Measurements from ENCODE around the gene DLGAP1.

DNA sequence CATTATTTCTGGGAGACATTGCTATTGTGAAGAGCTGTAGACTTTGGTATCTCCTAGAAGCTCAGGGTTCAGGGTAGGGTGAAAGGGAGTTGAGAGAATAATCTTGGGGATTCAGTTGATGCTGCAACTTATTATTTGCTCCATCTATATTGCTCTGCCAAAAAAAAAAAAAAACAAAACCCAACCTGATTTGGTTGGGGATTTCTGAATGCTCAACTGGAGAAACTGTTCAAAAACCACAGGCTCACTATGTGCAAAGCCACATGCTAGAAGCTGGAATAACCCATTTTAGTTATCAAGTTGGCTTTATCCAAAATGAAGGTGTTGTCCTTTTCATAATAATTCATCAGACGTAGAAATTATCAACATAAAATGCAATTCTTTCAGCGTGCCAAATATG, 696.0 kb downstream of the DLGAP1 start:
- TF ChIP-seq, protein P1, sequence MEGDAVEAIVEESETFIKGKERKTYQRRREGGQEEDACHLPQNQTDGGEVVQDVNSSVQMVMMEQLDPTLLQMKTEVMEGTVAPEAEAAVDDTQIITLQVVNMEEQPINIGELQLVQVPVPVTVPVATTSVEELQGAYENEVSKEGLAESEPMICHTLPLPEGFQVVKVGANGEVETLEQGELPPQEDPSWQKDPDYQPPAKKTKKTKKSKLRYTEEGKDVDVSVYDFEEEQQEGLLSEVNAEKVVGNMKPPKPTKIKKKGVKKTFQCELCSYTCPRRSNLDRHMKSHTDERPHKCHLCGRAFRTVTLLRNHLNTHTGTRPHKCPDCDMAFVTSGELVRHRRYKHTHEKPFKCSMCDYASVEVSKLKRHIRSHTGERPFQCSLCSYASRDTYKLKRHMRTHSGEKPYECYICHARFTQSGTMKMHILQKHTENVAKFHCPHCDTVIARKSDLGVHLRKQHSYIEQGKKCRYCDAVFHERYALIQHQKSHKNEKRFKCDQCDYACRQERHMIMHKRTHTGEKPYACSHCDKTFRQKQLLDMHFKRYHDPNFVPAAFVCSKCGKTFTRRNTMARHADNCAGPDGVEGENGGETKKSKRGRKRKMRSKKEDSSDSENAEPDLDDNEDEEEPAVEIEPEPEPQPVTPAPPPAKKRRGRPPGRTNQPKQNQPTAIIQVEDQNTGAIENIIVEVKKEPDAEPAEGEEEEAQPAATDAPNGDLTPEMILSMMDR (IDR thresholded peaks at IDR 0.05 in 8 of 11, conservative IDR thresholded peaks at IDR 0.05 in 3 of 11), result no peak
- no peak for TF ChIP-seq POLR2A (IDR thresholded peaks at IDR 0.05)
- no peak for TF ChIP-seq POLR2AphosphoS5 (IDR thresholded peaks at IDR 0.05)

Measured in spleen (tissue), 7 donors.